IMR-90 (cell line): ENCODE results near the gene SUGCT. TPM values are rescaled to one million over a fixed set of nuclear protein-coding genes. Genes with fewer than 3 reads are reported as not detected.

ENCODE experiments used
- ATAC-seq: fragments of 200-7000 bp; cut with Tn5 transposase; 2 replicates; pipeline ENCODE4 v1.9.1; 2020; ENCODE audit warnings: low read depth, mild to moderate bottlenecking, moderate library complexity
- BruUV-seq: library from RNA; stranded (reverse); fragments of 400-500 nt; replicated peaks from 2 replicates; lab custom pipeline; 2021; lab: Mats Ljungman, UMichigan
- CTCF ChIA-PET: fragments of 300-600 bp; formaldehyde crosslinking; extraction: SDS; loops from one replicate; lab custom pipeline; 2021; ENCODE audit warnings: antibody characterized with exemption; lab: Yijun Ruan, JAX
- POLR2A ChIA-PET: fragments of 300-600 bp; sonication (Branson Sonifier 250); formaldehyde crosslinking; loops from one replicate; lab custom pipeline; 2022; ENCODE audit warnings: antibody characterized with exemption; ENCODE audit not compliant: unreplicated experiment; lab: Charles Lee
- DNase-seq: peaks from one replicate; pipeline ENCODE4 v3.0.0; 2013
- H2AFZ ChIP-seq: replicated peaks from 2 replicates; pipeline ENCODE3; 2013; ENCODE audit warnings: low read length, mild to moderate bottlenecking; ENCODE audit not compliant: poor library complexity
- H2AK5ac ChIP-seq: 2 replicates; pipeline ENCODE4 v1.6.1; 2013; ENCODE audit warnings: low read depth, low read length, inconsistent platforms
- H2AK9ac ChIP-seq: replicated peaks from 2 replicates; pipeline ENCODE3; 2013; ENCODE audit warnings: mild to moderate bottlenecking, low read depth, low read length, moderate library complexity; ENCODE audit not compliant: poor library complexity
- H2BK120ac ChIP-seq: 2 replicates; pipeline ENCODE4 v1.6.1; 2013; ENCODE audit warnings: low read depth, low read length, inconsistent platforms
- H2BK15ac ChIP-seq: 3 replicates; pipeline ENCODE4 v1.6.1; 2013; ENCODE audit warnings: low read depth, low read length, inconsistent platforms
- H2BK20ac ChIP-seq: 2 replicates; pipeline ENCODE4 v1.6.1; 2013; ENCODE audit warnings: low read depth, mild to moderate bottlenecking, inconsistent platforms, low read length, moderate library complexity
- H2BK5ac ChIP-seq: 2 replicates; pipeline ENCODE4 v1.6.1; 2013; ENCODE audit warnings: mild to moderate bottlenecking, low read depth, low read length, inconsistent platforms; ENCODE audit not compliant: poor library complexity, severe bottlenecking
- H3K14ac ChIP-seq: replicated peaks from 2 replicates; pipeline ENCODE4 v1.6.1; 2013; ENCODE audit warnings: low read depth, low read length, inconsistent platforms
- H3K18ac ChIP-seq: 2 replicates; pipeline ENCODE4 v1.6.1; 2013; ENCODE audit warnings: low read depth, low read length, control low read depth
- H3K23ac ChIP-seq: 2 replicates; pipeline ENCODE4 v1.6.1; 2013; ENCODE audit warnings: low read depth, low read length, inconsistent platforms
- H3K27ac ChIP-seq: 2 replicates; pipeline ENCODE4 v1.5.1; 2013; ENCODE audit warnings: mild to moderate bottlenecking, control low read depth, low read length; ENCODE audit not compliant: insufficient read depth
- H3K27me3 ChIP-seq: 2 replicates; pipeline ENCODE4 v1.6.1; 2013; ENCODE audit warnings: low read length; ENCODE audit not compliant: control insufficient read depth, insufficient read depth
- H3K36me3 ChIP-seq: 2 replicates; pipeline ENCODE4 v1.6.1; 2013; ENCODE audit warnings: low read length, mixed read lengths; ENCODE audit not compliant: control insufficient read depth, insufficient read depth
- H3K4ac ChIP-seq: 2 replicates; pipeline ENCODE4 v1.6.1; 2013; ENCODE audit warnings: low read depth, low read length, inconsistent platforms
- H3K4me1 ChIP-seq: 2 replicates; pipeline ENCODE4 v1.6.1; 2013; ENCODE audit warnings: low read length, mixed read lengths; ENCODE audit not compliant: control insufficient read depth, insufficient read depth
- H3K4me2 ChIP-seq: 2 replicates; pipeline ENCODE4 v1.6.1; 2013; ENCODE audit warnings: low read depth, mild to moderate bottlenecking, control low read depth, low read length, moderate library complexity
- H3K4me3 ChIP-seq: 2 replicates; pipeline ENCODE4 v1.5.1; 2013; ENCODE audit warnings: low read depth, mild to moderate bottlenecking, control low read depth, low read length, moderate library complexity; ENCODE audit not compliant: insufficient read depth
- H3K56ac ChIP-seq: 2 replicates; pipeline ENCODE4 v1.6.1; 2013; ENCODE audit warnings: low read length, inconsistent platforms; ENCODE audit not compliant: insufficient read depth; ENCODE audit errors: extremely low read depth
- H3K79me1 ChIP-seq, 2 experiments: 2 replicates each; pipeline ENCODE4 v1.6.1; 2013; ENCODE audit warnings: low read length in 2 of 2, inconsistent platforms in 1 of 2, low read depth in 1 of 2
- H3K9ac ChIP-seq: 2 replicates; pipeline ENCODE4 v1.6.1; 2013; ENCODE audit warnings: low read depth, low read length, control low read depth
- H3K9me1 ChIP-seq: 2 replicates; pipeline ENCODE4 v1.6.1; 2013; ENCODE audit warnings: low read length, inconsistent platforms; ENCODE audit not compliant: insufficient read depth
- H3K9me3 ChIP-seq: 2 replicates; pipeline ENCODE4 v1.6.1; 2013; ENCODE audit warnings: low read length; ENCODE audit not compliant: control insufficient read depth, insufficient read depth
- H4K20me1 ChIP-seq: 2 replicates; pipeline ENCODE4 v1.6.1; 2013; ENCODE audit warnings: low read length, inconsistent platforms; ENCODE audit not compliant: insufficient read depth
- H4K5ac ChIP-seq: 2 replicates; pipeline ENCODE4 v1.6.1; 2013; ENCODE audit warnings: mild to moderate bottlenecking, low read depth, low read length, control low read depth
- H4K8ac ChIP-seq, 2 experiments: 2 replicates each; pipeline ENCODE4 v1.6.1; 2013; ENCODE audit warnings: low read depth in 2 of 2, low read length in 2 of 2, control low read depth in 1 of 2, inconsistent platforms in 1 of 2
- H4K91ac ChIP-seq: 2 replicates; pipeline ENCODE4 v1.6.1; 2013; ENCODE audit warnings: low read depth, low read length, inconsistent platforms; ENCODE audit not compliant: insufficient read depth
- MXI1 ChIP-seq: IDR thresholded peaks from 2 replicates; pipeline ENCODE4 v1.6.1; 2012; ENCODE audit warnings: low read depth, mild to moderate bottlenecking, low read length, moderate library complexity, borderline replicate concordance
- WGBS, 2 experiments: methylation state at CpG; one replicate each; pipeline versions ENCODE4 v1.1.5 to v1.1.7; 2013; ENCODE audit warnings: missing lambda C conversion rate in 2 of 2; ENCODE audit not compliant: insufficient read length in 1 of 2; ENCODE audit errors: extremely low coverage in 2 of 2; 5-methylcytosine and 5-hydroxymethylcytosine counted together
- dilution Hi-C: fragments of 300-500 bp; cut with HindIII; formaldehyde crosslinking; loops from one replicate; pipeline ENCODE4 v1.14.3; 2018; ENCODE audit warnings: low sequenced_read_pairs; ENCODE audit not compliant: unreplicated experiment
- in situ Hi-C: fragments of 300-500 bp; cut with MboI; formaldehyde crosslinking; loops from 3 replicates; pipeline ENCODE4 v1.14.3; 2019; ENCODE audit warnings: low sequenced_read_pairs, inconsistent platforms, mixed read lengths
- intact Hi-C: fragments of 100-400 bp; cut with micrococcal nuclease; formaldehyde crosslinking; loops from 2 replicates; pipeline ENCODE4 v1.10.0; 2022
- polyA plus RNA-seq, 3 experiments: library from polyadenylated mRNA; depleted of rRNA; stranded (reverse); fragments of >200 nt; gene quantifications; 2 replicates each; pipeline ENCODE4 v1.2.3, GENCODE V29; 2012; ENCODE audit warnings: low replicate concordance in 1 of 3
- total RNA-seq: library from RNA; depleted of rRNA; stranded (reverse); fragments of >200 nt; gene quantifications from 2 replicates; pipeline ENCODE4 v1.2.3, GENCODE V29; 2012

SUGCT gene
- total and polyA plus RNA-seq, 2 of the 4 experiments (the other 2 are of a cell fraction): 5.9 to 8.3 TPM

DNA sequence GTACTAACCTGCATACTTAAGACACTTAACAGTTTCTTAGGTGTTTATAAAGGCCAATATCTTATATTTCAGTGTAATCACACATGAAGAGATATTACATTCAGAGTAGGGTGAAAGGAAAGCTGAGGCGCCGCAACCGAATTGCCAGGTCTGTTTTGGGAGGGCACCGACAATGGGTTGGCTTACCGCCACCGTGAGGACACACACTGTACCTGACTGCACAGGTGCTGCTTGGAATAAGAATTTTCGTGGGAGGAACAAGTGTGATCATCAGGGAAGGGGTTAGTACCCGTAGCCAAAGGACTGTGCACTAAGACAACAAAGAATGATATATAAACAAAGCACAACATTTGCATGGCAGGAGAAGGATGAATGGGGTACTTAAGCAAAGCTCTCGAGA, 591.8 kb downstream of the SUGCT start:
- Histone ChIP-seq H3K14ac (no peak overlapping the region), H2AK9ac (no peak overlapping the region), H2BK5ac (no peak overlapping the region), H3K27ac (no peak overlapping the region), H3K36me3 (no peaks in the 10 kb centered on the region), H2AK5ac (no peak overlapping the region), H3K4me2 (no peak overlapping the region), H3K23ac (no peak overlapping the region), H3K9me1 (no peaks in the 10 kb centered on the region), H4K8ac (no peak overlapping the region), H3K18ac (no peak overlapping the region), H4K91ac (no peak overlapping the region), H3K4ac (no peak overlapping the region), H3K4me1 (no peaks in the 10 kb centered on the region), H3K56ac (no peak overlapping the region), H3K27me3 (no peaks in the 10 kb centered on the region), H2BK20ac (no peak overlapping the region), H3K9me3 (no peaks in the 10 kb centered on the region), H3K9ac (no peak overlapping the region), H3K79me1 (no peaks in the 10 kb centered on the region), H4K20me1 (no peaks in the 10 kb centered on the region), H4K5ac (no peak overlapping the region), H3K4me3 (no peak overlapping the region), H2AFZ (no peak overlapping the region), H2BK15ac (no peak overlapping the region), H2BK120ac (no peak overlapping the region)
- ChIA-PET CTCF (no interaction called here), POLR2A (no interaction called here)
- no peak for ATAC-seq
- intact Hi-C loops (no loop called here), dilution Hi-C loops (no loop called here), in situ Hi-C loops (no loop called here)
- TF ChIP-seq MXI1: no peak
- DNase-seq: no peak
- no CpG with 5 or more reads among the region's 9 CpGs for WGBS, 2 experiments
- no TSS peak for BruUV-seq
